ENCODE data around the gene CCDC171. TPM values are rescaled to one million over a fixed set of nuclear protein-coding genes. Genes with fewer than 3 reads are reported as not detected.

CCDC171 gene
- total RNA-seq, 1 donor from 2014 or later: 1.8 TPM

DNA sequence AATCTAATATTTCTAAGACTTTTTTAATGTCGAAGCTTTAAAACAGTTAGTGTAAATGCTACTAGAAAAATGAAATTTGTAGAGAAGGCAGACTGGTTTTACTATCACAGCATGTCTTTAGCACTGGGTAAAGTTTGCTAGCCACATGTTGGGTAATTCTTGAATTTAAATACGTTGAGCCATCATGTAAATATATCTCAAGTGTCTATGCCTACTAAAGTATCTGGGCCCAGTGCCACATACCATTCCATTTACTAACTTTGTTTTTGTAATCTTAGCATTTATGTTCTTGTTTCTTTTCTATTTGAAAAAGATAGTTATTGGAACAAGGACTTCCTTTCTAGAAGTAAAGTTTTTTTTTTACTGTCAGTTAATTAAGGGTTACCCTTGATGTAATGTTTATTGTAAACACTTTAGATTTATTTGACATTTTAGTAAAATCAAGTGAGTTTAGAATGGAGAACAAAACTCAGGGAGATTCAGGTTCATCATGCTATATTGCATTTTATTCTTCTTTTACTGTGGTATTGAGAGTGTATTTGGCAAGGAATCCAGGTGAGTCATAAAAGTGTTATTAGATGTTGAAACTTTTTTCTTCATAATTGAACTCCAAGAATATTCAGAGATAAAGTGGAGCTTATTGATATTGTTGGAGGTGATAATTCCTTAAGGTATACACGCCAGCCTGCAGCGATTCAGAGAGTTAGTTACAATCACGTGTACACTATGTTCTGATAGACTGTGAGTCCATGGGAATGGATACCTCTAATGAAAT lies 182.4 kb downstream of the CCDC171 start:
- Histone ChIP-seq H3K27me3 (ENCODE audit: low read depth) (no peaks in the 10 kb centered on the region), H3K4me1 (peaks cover 6% of the 10 kb centered on the region), H3K36me3 (no peaks in the 10 kb centered on the region), H3K4me3 (no peak overlapping the region), H3K9me3 (replicated peaks) (no peaks in the 10 kb centered on the region), H3K27ac (replicated peaks) (no peak overlapping the region)
- TF ChIP-seq, protein P1, sequence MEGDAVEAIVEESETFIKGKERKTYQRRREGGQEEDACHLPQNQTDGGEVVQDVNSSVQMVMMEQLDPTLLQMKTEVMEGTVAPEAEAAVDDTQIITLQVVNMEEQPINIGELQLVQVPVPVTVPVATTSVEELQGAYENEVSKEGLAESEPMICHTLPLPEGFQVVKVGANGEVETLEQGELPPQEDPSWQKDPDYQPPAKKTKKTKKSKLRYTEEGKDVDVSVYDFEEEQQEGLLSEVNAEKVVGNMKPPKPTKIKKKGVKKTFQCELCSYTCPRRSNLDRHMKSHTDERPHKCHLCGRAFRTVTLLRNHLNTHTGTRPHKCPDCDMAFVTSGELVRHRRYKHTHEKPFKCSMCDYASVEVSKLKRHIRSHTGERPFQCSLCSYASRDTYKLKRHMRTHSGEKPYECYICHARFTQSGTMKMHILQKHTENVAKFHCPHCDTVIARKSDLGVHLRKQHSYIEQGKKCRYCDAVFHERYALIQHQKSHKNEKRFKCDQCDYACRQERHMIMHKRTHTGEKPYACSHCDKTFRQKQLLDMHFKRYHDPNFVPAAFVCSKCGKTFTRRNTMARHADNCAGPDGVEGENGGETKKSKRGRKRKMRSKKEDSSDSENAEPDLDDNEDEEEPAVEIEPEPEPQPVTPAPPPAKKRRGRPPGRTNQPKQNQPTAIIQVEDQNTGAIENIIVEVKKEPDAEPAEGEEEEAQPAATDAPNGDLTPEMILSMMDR (IDR thresholded peaks at IDR 0.05; ENCODE audit: borderline replicate concordance): no peak
- DNase-seq: no peak
- intact Hi-C loops (cut with micrococcal nuclease): no loop called here

DNA sequence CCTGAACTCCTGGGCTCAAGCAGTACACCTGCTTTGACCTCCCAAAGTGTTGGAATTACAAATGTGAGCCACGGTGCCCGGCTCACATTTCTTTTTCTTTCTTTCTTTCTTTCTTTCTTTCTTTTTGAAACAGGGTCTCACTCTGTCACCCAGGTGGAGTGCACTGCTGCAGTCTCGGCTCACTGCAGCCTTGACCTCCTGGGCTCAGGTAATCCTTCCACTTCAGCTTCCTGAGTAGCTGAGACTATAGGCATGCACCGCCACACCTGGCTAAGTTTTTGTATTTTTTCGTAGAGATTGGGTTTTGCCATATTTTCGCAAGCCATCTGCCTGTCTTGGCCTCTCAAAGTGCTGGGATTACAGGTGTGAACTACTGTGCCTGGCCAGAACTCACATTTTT lies 183.7 kb downstream of the CCDC171 start:
- H3K27me3 ChIP-seq (ENCODE audit: low read depth): no peaks in the 10 kb centered on the region
- intact Hi-C loops (cut with micrococcal nuclease): no loop called here
- no peak overlapping the region for H3K27ac ChIP-seq (replicated peaks)
- TF ChIP-seq, protein P1 (IDR thresholded peaks at IDR 0.05; ENCODE audit: borderline replicate concordance): no peak
- H3K4me3 ChIP-seq: no peak overlapping the region
- no peaks in the 10 kb centered on the region for H3K36me3 ChIP-seq
- no peak for DNase-seq
- H3K4me1 ChIP-seq: peaks cover 6% of the 10 kb centered on the region
- no peaks in the 10 kb centered on the region for H3K9me3 ChIP-seq (replicated peaks)

DNA sequence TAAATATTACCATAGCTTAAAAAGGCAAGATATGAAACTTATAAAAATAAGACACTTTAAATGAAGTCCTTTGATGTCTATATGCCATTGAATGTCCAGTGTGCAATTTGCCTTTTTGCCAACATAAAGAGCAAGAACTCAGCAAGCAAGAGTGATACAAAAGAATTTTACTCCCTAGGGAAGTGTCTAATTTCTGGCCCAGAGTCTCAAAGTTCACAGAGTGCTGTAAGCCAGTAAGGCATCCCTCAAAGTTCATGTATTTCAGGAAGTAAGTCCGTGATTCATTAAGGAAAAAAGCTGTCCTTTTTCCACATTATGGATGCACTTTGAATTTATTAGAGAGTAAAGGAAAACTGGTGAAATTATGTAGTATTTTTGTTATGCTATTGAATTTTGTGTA lies 185.2 kb downstream of the CCDC171 start:
- no peak for DNase-seq
- Histone ChIP-seq H3K4me1 (peaks cover 6% of the 10 kb centered on the region), H3K4me3 (no peak overlapping the region), H3K27me3 (ENCODE audit: low read depth) (no peaks in the 10 kb centered on the region), H3K27ac (replicated peaks) (no peak overlapping the region), H3K36me3 (no peaks in the 10 kb centered on the region), H3K9me3 (replicated peaks) (no peaks in the 10 kb centered on the region)
- intact Hi-C loops (cut with micrococcal nuclease): no loop called here
- TF ChIP-seq, protein P1 (IDR thresholded peaks at IDR 0.05; ENCODE audit: borderline replicate concordance): no peak

DNA sequence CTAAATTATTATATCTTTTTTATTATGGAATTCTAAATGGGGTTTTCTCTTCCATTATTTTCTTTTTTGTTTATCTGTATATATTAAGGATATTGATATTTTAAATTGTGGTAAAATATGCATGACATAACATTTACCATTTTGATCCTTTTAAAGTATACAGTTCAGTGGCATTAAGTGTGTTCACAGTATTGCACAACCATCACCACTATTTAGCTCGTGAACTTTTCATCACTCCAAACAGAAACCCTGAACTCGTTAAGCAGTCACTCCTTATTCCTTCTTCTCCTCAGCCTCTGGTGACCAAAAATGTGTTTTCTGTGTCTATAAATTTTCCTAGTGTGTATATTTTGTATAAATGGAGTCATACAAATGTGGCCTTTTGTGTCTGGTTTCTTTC lies 188.2 kb downstream of the CCDC171 start:
- Histone ChIP-seq H3K27ac (replicated peaks) (no peak overlapping the region), H3K36me3 (peaks cover 8% of the 10 kb centered on the region), H3K9me3 (replicated peaks) (no peaks in the 10 kb centered on the region), H3K4me1 (no peaks in the 10 kb centered on the region), H3K27me3 (ENCODE audit: low read depth) (no peaks in the 10 kb centered on the region), H3K4me3 (no peak overlapping the region)
- intact Hi-C loops (cut with micrococcal nuclease): no loop called here
- DNase-seq: no peak
- TF ChIP-seq, protein P1 (IDR thresholded peaks at IDR 0.05; ENCODE audit: borderline replicate concordance): no peak

DNA sequence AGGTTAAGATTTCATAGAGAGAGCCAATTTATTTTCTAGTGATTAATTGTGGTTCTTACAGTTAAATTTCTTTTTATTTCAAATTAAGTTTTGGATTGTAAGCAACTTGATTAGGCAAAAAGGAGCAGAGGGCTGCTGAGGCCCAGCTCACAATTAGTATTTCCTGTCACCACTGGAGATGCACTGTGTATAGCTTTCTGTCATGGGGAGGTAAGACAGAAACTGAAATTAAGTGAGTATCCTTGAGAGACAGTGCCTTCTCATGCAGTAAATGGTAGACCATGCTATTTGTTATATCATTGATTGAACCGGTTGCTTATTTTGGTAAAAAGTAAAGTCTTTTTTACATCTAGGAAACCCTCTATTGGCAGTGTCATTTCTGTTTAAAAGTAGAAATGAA lies 190.7 kb downstream of the CCDC171 start:
- DNase-seq: no peak
- TF ChIP-seq, protein P1 (IDR thresholded peaks at IDR 0.05; ENCODE audit: borderline replicate concordance): no peak
- Histone ChIP-seq H3K4me1 (no peaks in the 10 kb centered on the region), H3K9me3 (replicated peaks) (no peaks in the 10 kb centered on the region), H3K36me3 (peaks cover 28% of the 10 kb centered on the region), H3K27me3 (ENCODE audit: low read depth) (no peaks in the 10 kb centered on the region), H3K27ac (replicated peaks) (no peak overlapping the region), H3K4me3 (no peak overlapping the region)
- intact Hi-C loops (cut with micrococcal nuclease): no loop called here
